CD4-positive, alpha-beta T cell treated with Interleukin-6 for 4 hours (primary cell): Measurements from ENCODE around the gene BEND6.
"Not testable (repeated sequence)": the region's sequence is repeated elsewhere in the genome, so short reads cannot be mapped to it uniquely, and the experiment has no call there.

Source experiments
- DNase-seq: peaks from one replicate; pipeline ENCODE4 v3.0.0-alpha.2; 2020; ENCODE audit warnings: mixed read lengths

The BEND6 gene

GRCh38 chr6:56986611-56987010 lies 31.7 kb downstream of the BEND6 start:
- no peak for DNase-seq

- DNase-seq: no peak
Observed at GRCh38 chr6:56988145-56988544, 33.2 kb downstream of the BEND6 start.

- no peak for DNase-seq
Observed at GRCh38 chr6:56992036-56992435, 37.1 kb downstream of the BEND6 start.

GRCh38 chr6:56992703-56993102 lies 37.8 kb downstream of the BEND6 start:
- DNase-seq: no peak

GRCh38 chr6:56995347-56995902 lies 40.5 kb downstream of the BEND6 start:
- no peak for DNase-seq

GRCh38 chr6:56996401-56996800 lies 41.5 kb downstream of the BEND6 start:
- no peak for DNase-seq

GRCh38 chr6:56999049-56999448 lies 44.1 kb downstream of the BEND6 start:
- no peak for DNase-seq

GRCh38 chr6:56999748-57000147 lies 44.8 kb downstream of the BEND6 start:
- DNase-seq: not testable (repeated sequence)

- no peak for DNase-seq
Observed at GRCh38 chr6:57002197-57002596, 47.3 kb downstream of the BEND6 start.

- DNase-seq: no peak
Observed at GRCh38 chr6:57004292-57004691, 49.4 kb downstream of the BEND6 start.

- DNase-seq: no peak
Observed at GRCh38 chr6:57006101-57006500, 51.2 kb downstream of the BEND6 start.

- DNase-seq: not testable (repeated sequence)
Observed at GRCh38 chr6:57008069-57008468, 53.2 kb downstream of the BEND6 start.

- DNase-seq: no peak
Observed at GRCh38 chr6:57013521-57013926, 58.6 kb downstream of the BEND6 start.

- no peak for DNase-seq
Observed at GRCh38 chr6:57017069-57017468, 62.2 kb downstream of the BEND6 start.

GRCh38 chr6:57017841-57018240 lies 62.9 kb downstream of the BEND6 start:
- DNase-seq: no peak

GRCh38 chr6:57019434-57019833 lies 64.5 kb downstream of the BEND6 start:
- DNase-seq: no peak

GRCh38 chr6:57021086-57021720 lies 66.3 kb downstream of the BEND6 start:
- no peak for DNase-seq

GRCh38 chr6:57024321-57024720 lies 69.4 kb downstream of the BEND6 start:
- no peak for DNase-seq

- no peak for DNase-seq
Observed at GRCh38 chr6:57024775-57025174, 69.9 kb downstream of the BEND6 start.

- DNase-seq: no peak
Observed at GRCh38 chr6:57026001-57026400, 71.1 kb downstream of the BEND6 start.

GRCh38 chr6:57027301-57027700 lies 72.4 kb downstream of the BEND6 start:
- no peak for DNase-seq

GRCh38 chr6:57029213-57029612 lies 74.3 kb downstream of the BEND6 start:
- no peak for DNase-seq

- DNase-seq: no peak
Observed at GRCh38 chr6:57033228-57033627, 78.3 kb downstream of the BEND6 start.

- no peak for DNase-seq
Observed at GRCh38 chr6:57035549-57035948, 80.6 kb downstream of the BEND6 start.

GRCh38 chr6:57038906-57039305 lies 84.0 kb downstream of the BEND6 start:
- DNase-seq: no peak
